ENCODE results near the gene GRK7. TPM values are rescaled to one million over a fixed set of nuclear protein-coding genes. Genes with fewer than 3 reads are reported as not detected.

GRK7 gene
- total RNA-seq, 1 experiment from 2014 or later: not detected

DNA sequence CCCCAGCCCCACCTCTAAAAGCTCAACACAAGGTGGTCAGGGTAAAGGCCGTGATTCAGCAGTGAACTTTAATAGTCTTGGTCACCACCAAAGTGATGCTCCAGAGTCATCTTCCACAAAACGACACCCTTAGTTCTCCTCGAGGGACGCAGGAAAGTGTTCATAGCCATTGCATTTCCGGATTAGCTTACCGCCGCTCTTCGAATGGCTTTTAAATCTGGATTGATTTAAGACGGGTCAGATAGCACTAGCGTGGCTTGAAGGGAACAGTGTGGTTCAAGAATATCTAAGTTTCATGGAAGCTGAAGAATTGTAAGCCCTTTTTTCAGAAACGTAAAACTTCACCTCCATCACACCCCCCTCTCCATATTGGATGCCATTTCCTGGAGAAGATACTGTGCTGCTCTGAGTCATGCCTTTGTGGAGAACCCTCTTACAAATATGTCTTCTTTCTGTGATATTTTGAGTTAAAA is 24.3 kb upstream of the GRK7 start:
- H3K4me3 Mint-ChIP-seq: peak overlapping the region; percentile 86 to 98
- H3K18ac ChIP-seq (ENCODE audit: insufficient read length, low read depth, low read length): peak overlapping the region; percentile 18
- H3K27me3 Mint-ChIP-seq (ENCODE audit: low read depth): no peaks in the 10 kb centered on the region
- H3K23ac ChIP-seq (ENCODE audit: insufficient read length, low read depth, low read length): no peak overlapping the region
- no peak for DNase-seq
- WGBS (ENCODE audit: extremely low coverage, insufficient read length, low lambda C conversion rate): no CpG with 5 or more reads among the region's 11 CpGs
- no peaks in the 10 kb centered on the region for H3K27me3 ChIP-seq (ENCODE audit: insufficient read depth, low read length)
- H2AFZ ChIP-seq (ENCODE audit: low read length): no peak overlapping the region
- H3K27ac Mint-ChIP-seq: peak overlapping the region; percentile 87 to 99 (median 95)
- H3K4me1 Mint-ChIP-seq: peaks cover 15 to 24% of the 10 kb centered on the region in 2 experiments
- H3K36me3 Mint-ChIP-seq (ENCODE audit: insufficient read depth in 1 of 3, low read depth in 3 of 3): peaks cover 5 to 14% (median 9%) of the 10 kb centered on the region in 3 experiments; a peak in 5 of 7 replicates
- no peaks in the 10 kb centered on the region for H3K9me3 Mint-ChIP-seq
- no peak overlapping the region for H2BK5ac ChIP-seq (ENCODE audit: insufficient read length, low read length)
- no peaks in the 10 kb centered on the region for H3K9me3 ChIP-seq (ENCODE audit: control insufficient read depth, low read depth, low read length)
- H3K14ac ChIP-seq (ENCODE audit: insufficient read depth, low read length): peak overlapping the region; percentile 97
- no peak overlapping the region for H2AK5ac ChIP-seq (ENCODE audit: insufficient read length, low read length)
- H2BK20ac ChIP-seq (ENCODE audit: low read depth, low read length, poor library complexity, severe bottlenecking): no peak overlapping the region
- peak overlapping the region; percentile 97 for H3K9ac ChIP-seq (ENCODE audit: extremely low read depth, insufficient read length, low read length)
- H3K4me1 ChIP-seq (ENCODE audit: insufficient read depth, low read length): no peaks in the 10 kb centered on the region; the same call in 1 of the 2 replicates
- H4K8ac ChIP-seq (replicated peaks; ENCODE audit: insufficient read length, low read depth, low read length): no peak overlapping the region
- no peak overlapping the region for H4K5ac ChIP-seq (ENCODE audit: insufficient read length, low read depth, low read length)
- H2BK15ac ChIP-seq (ENCODE audit: low read depth, low read length): no peak overlapping the region
- no peaks in the 10 kb centered on the region for H3K79me1 ChIP-seq (ENCODE audit: insufficient read depth, low read depth, low read length, poor library complexity, severe bottlenecking)
- TF ChIP-seq, protein P1, sequence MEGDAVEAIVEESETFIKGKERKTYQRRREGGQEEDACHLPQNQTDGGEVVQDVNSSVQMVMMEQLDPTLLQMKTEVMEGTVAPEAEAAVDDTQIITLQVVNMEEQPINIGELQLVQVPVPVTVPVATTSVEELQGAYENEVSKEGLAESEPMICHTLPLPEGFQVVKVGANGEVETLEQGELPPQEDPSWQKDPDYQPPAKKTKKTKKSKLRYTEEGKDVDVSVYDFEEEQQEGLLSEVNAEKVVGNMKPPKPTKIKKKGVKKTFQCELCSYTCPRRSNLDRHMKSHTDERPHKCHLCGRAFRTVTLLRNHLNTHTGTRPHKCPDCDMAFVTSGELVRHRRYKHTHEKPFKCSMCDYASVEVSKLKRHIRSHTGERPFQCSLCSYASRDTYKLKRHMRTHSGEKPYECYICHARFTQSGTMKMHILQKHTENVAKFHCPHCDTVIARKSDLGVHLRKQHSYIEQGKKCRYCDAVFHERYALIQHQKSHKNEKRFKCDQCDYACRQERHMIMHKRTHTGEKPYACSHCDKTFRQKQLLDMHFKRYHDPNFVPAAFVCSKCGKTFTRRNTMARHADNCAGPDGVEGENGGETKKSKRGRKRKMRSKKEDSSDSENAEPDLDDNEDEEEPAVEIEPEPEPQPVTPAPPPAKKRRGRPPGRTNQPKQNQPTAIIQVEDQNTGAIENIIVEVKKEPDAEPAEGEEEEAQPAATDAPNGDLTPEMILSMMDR (conservative IDR thresholded peaks at IDR 0.05): no peak
- peak overlapping the region; percentile 77 for H3K4me2 ChIP-seq (ENCODE audit: insufficient read depth, insufficient read length, low read length)
- H2BK12ac ChIP-seq (ENCODE audit: insufficient read length, low read depth, low read length): no peak overlapping the region
- H3K23me2 ChIP-seq (ENCODE audit: insufficient read length, low read depth, low read length, poor library complexity, severe bottlenecking): peaks cover 6% of the 10 kb centered on the region
- H3T11ph ChIP-seq (ENCODE audit: low read length): no peak overlapping the region
- H3K4ac ChIP-seq (ENCODE audit: low read depth, low read length): no peak overlapping the region; the same call in 1 of the 2 replicates
- H2BK120ac ChIP-seq (ENCODE audit: low read depth, low read length, poor library complexity, severe bottlenecking): no peak overlapping the region
- no peak overlapping the region for H4K91ac ChIP-seq (ENCODE audit: insufficient read length, low read depth, low read length)
- no peak overlapping the region for H3K56ac ChIP-seq (ENCODE audit: insufficient read length, low read depth, low read length)
- peak overlapping the region; percentile 3 for H3K27ac ChIP-seq (ENCODE audit: insufficient read length, low read depth, low read length)
- H3K79me2 ChIP-seq (ENCODE audit: insufficient read depth, low read length): peaks cover 25% of the 10 kb centered on the region
- no peaks in the 10 kb centered on the region for H4K20me1 ChIP-seq (ENCODE audit: control insufficient read depth, insufficient read depth, insufficient read length)
